ENCODE data around the gene NAA30.
"Not testable (repeated sequence)": the region's sequence is repeated elsewhere in the genome, so short reads cannot be mapped to it uniquely, and the experiment has no call there.

Gene NAA30

GRCh38 chr14:57390037-57390805 lies at the start of gene NAA30:
Gene NAA30 (plus strand): TSS chr14:57390586. CDS start chr14:57390958, 372 bp downstream.
- peak; percentile 31 to 93 (median 82) for DNase-seq

- not testable (repeated sequence) for DNase-seq
Measured at GRCh38 chr14:57343545-57344297, 46.7 kb upstream of the NAA30 start.

- no peak for DNase-seq
Measured at GRCh38 chr14:57345106-57345505, 45.3 kb upstream of the NAA30 start.

GRCh38 chr14:57346741-57347140 lies 43.6 kb upstream of the NAA30 start:
- no peak for DNase-seq

GRCh38 chr14:57352396-57353170 lies 37.8 kb upstream of the NAA30 start:
- no peak for DNase-seq

- no peak for DNase-seq
Measured at GRCh38 chr14:57355081-57355800, 35.1 kb upstream of the NAA30 start.

- DNase-seq, result no peak
Measured at GRCh38 chr14:57362361-57362760, 28.0 kb upstream of the NAA30 start.

- no peak for DNase-seq
Measured at GRCh38 chr14:57364659-57365450, 25.5 kb upstream of the NAA30 start.

GRCh38 chr14:57370187-57370586 lies 20.2 kb upstream of the NAA30 start:
- not testable (repeated sequence) for DNase-seq

GRCh38 chr14:57371013-57371412 lies 19.4 kb upstream of the NAA30 start:
- DNase-seq, result no peak

- DNase-seq, result no peak
Measured at GRCh38 chr14:57375156-57375555, 15.2 kb upstream of the NAA30 start.

- no peak for DNase-seq
Measured at GRCh38 chr14:57378661-57379060, 11.7 kb upstream of the NAA30 start.

- no peak for DNase-seq
Measured at GRCh38 chr14:57380935-57381334, 9.5 kb upstream of the NAA30 start.

- DNase-seq, result no peak
Measured at GRCh38 chr14:57382283-57382682, 8.1 kb upstream of the NAA30 start.

- DNase-seq, result no peak
Measured at GRCh38 chr14:57383125-57383745, 7.2 kb upstream of the NAA30 start.

- DNase-seq, result no peak
Measured at GRCh38 chr14:57388067-57388466, 2.3 kb upstream of the NAA30 start.

GRCh38 chr14:57389646-57390036 lies 745 bp upstream of the NAA30 start:
- DNase-seq, result peak in 4 of 58 donors; percentile 3 to 33 (median 19)

- peak in 38 of 58 donors; percentile 11 to 81 (median 50) for DNase-seq
Measured at GRCh38 chr14:57390806-57391516, 575 bp downstream of the NAA30 start.
